Measurements from ENCODE around the gene CAMTA1.

The CAMTA1 gene

GRCh38 chr1:7199077-7199779, 414.0 kb downstream of the CAMTA1 start:
- TF ChIP-seq EZH2 (IDR thresholded peaks at IDR 0.05; ENCODE audit: borderline replicate concordance, low read depth, low read length, severe bottlenecking) = no peak
- TF ChIP-seq CTCF (IDR thresholded peaks at IDR 0.05; ENCODE audit: borderline replicate concordance, extremely low read depth, low read length, poor library complexity, severe bottlenecking) = no peak
- Histone ChIP-seq H3K27me3 (ENCODE audit: insufficient read depth, low read length, poor library complexity) (no peaks in the 10 kb centered on the region), H3K36me3 (ENCODE audit: insufficient read depth, low read length) (no peaks in the 10 kb centered on the region), H3K79me2 (ENCODE audit: insufficient read depth, low read length) (no peaks in the 10 kb centered on the region), H3K4me3 (ENCODE audit: low read depth in 1 of 2, low read length in 2 of 2) (no peak overlapping the region), H3K9ac (ENCODE audit: low read depth, low read length) (no peak overlapping the region), H2AFZ (ENCODE audit: low read depth, low read length) (no peak overlapping the region), H4K20me1 (ENCODE audit: insufficient read depth, low read length) (no peaks in the 10 kb centered on the region; the same call in 1 of the 2 replicates), H3K4me1 (ENCODE audit: insufficient read depth, low read length) (no peaks in the 10 kb centered on the region), H3K9me3 (ENCODE audit: insufficient read depth, low read length, severe bottlenecking) (no peaks in the 10 kb centered on the region), H3K4me2 (ENCODE audit: insufficient read depth, low read length) (no peak overlapping the region), H3K27ac (ENCODE audit: low read length) (no peak overlapping the region)
- ATAC-seq (ENCODE audit: insufficient read depth, low read depth) (no peak), DNase-seq (no peak)

GRCh38 chr1:7207875-7208646, 422.8 kb downstream of the CAMTA1 start:
- peak; percentile 50 for DNase-seq
- Histone ChIP-seq H3K27ac (ENCODE audit: low read length) (no peak overlapping the region), H3K4me3 (ENCODE audit: low read depth in 1 of 2, low read length in 2 of 2) (no peak overlapping the region)

GRCh38 chr1:7208647-7209180, 423.5 kb downstream of the CAMTA1 start:
- no peak for TF ChIP-seq EZH2 (IDR thresholded peaks at IDR 0.05; ENCODE audit: borderline replicate concordance, low read depth, low read length, severe bottlenecking)
- TF ChIP-seq CTCF (IDR thresholded peaks at IDR 0.05; ENCODE audit: borderline replicate concordance, extremely low read depth, low read length, poor library complexity, severe bottlenecking) = no peak
- H3K27ac ChIP-seq (ENCODE audit: low read length) = no peak overlapping the region
- no peak for DNase-seq
- H3K27me3 ChIP-seq (ENCODE audit: insufficient read depth, low read length, poor library complexity) = peaks cover 3% of the 10 kb centered on the region
- H3K9me3 ChIP-seq (ENCODE audit: insufficient read depth, low read length, severe bottlenecking) = no peaks in the 10 kb centered on the region
- no peak overlapping the region for H3K4me2 ChIP-seq (ENCODE audit: insufficient read depth, low read length)
- H3K9ac ChIP-seq (ENCODE audit: low read depth, low read length) = no peak overlapping the region
- no peak for ATAC-seq (ENCODE audit: insufficient read depth, low read depth)
- no peaks in the 10 kb centered on the region for H3K36me3 ChIP-seq (ENCODE audit: insufficient read depth, low read length)
- no peak overlapping the region for H3K4me3 ChIP-seq (ENCODE audit: low read depth in 1 of 2, low read length in 2 of 2)
- H3K4me1 ChIP-seq (ENCODE audit: insufficient read depth, low read length) = no peaks in the 10 kb centered on the region
- H3K79me2 ChIP-seq (ENCODE audit: insufficient read depth, low read length) = no peaks in the 10 kb centered on the region
- H2AFZ ChIP-seq (ENCODE audit: low read depth, low read length) = no peak overlapping the region
- no peaks in the 10 kb centered on the region for H4K20me1 ChIP-seq (ENCODE audit: insufficient read depth, low read length)

More at GRCh38 chr1:7207875-7208646, 422.8 kb downstream of the CAMTA1 start:
- H3K9ac ChIP-seq (ENCODE audit: low read depth, low read length) = no peak overlapping the region
- no peak for TF ChIP-seq EZH2 (IDR thresholded peaks at IDR 0.05; ENCODE audit: borderline replicate concordance, low read depth, low read length, severe bottlenecking)
- TF ChIP-seq CTCF (IDR thresholded peaks at IDR 0.05; ENCODE audit: borderline replicate concordance, extremely low read depth, low read length, poor library complexity, severe bottlenecking) = peak; percentile 81
- H2AFZ ChIP-seq (ENCODE audit: low read depth, low read length) = no peak overlapping the region
- no peaks in the 10 kb centered on the region for H3K79me2 ChIP-seq (ENCODE audit: insufficient read depth, low read length)
- peaks cover 3% of the 10 kb centered on the region for H3K27me3 ChIP-seq (ENCODE audit: insufficient read depth, low read length, poor library complexity)
- H3K4me1 ChIP-seq (ENCODE audit: insufficient read depth, low read length) = no peaks in the 10 kb centered on the region
- no peaks in the 10 kb centered on the region for H3K9me3 ChIP-seq (ENCODE audit: insufficient read depth, low read length, severe bottlenecking)
- H3K4me2 ChIP-seq (ENCODE audit: insufficient read depth, low read length) = no peak overlapping the region
- peak; percentile 55; the same call in 2 of the 3 replicates for ATAC-seq (ENCODE audit: insufficient read depth, low read depth)
- no peaks in the 10 kb centered on the region for H3K36me3 ChIP-seq (ENCODE audit: insufficient read depth, low read length)
- H4K20me1 ChIP-seq (ENCODE audit: insufficient read depth, low read length) = no peaks in the 10 kb centered on the region

Data from DND-41 (cell line).